Kidney (tissue), 14 donors: Measurements from ENCODE around the gene AIFM1. TPM values are rescaled to one million over a fixed set of nuclear protein-coding genes. Genes with fewer than 3 reads are reported as not detected.

Source experiments
- DNase-seq, 5 donors: peaks; one replicate each; pipeline ENCODE4 v3.0.0-alpha.2; 2013 to 2020
- FAIRE-seq: peaks from 2 replicates; lab custom pipeline; 2012; peaks lifted over from hg19 to GRCh38; lab: Jason Lieb, UNC
- H3K27ac ChIP-seq, 2 donors: one replicate each; pipeline ENCODE4 v1.7.0; 2013; ENCODE audit warnings: low read depth in 2 of 2, low read length in 2 of 2, inconsistent platforms in 1 of 2
- H3K27me3 ChIP-seq: one replicate; pipeline ENCODE4 v1.7.1; 2013; ENCODE audit warnings: low read length, inconsistent platforms; ENCODE audit not compliant: control insufficient read depth, insufficient read depth
- H3K36me3 ChIP-seq, 3 donors: one replicate each; pipeline versions ENCODE4 v1.7.0 to v1.7.1; 2013; ENCODE audit warnings: low read length in 3 of 3, control low read depth in 1 of 3, inconsistent platforms in 1 of 3; ENCODE audit not compliant: insufficient read depth in 3 of 3, control insufficient read depth in 2 of 3
- H3K4me1 ChIP-seq, 3 donors: one replicate each; pipeline versions ENCODE4 v1.7.0 to v1.7.1; 2013; ENCODE audit warnings: low read length in 3 of 3, inconsistent platforms in 1 of 3, low read depth in 1 of 3; ENCODE audit not compliant: control insufficient read depth in 2 of 3, insufficient read depth in 2 of 3
- H3K4me3 ChIP-seq, 3 donors: one replicate each; pipeline versions ENCODE4 v1.7.0 to v1.8.1; 2013; ENCODE audit warnings: low read length in 3 of 3, control low read depth in 1 of 3, inconsistent platforms in 1 of 3
- H3K9ac ChIP-seq, 3 donors: one replicate each; pipeline versions ENCODE4 v1.7.0 to v1.7.1; 2013; ENCODE audit warnings: low read length in 3 of 3, control low read depth in 1 of 3, inconsistent platforms in 1 of 3
- H3K9me3 ChIP-seq, 3 donors: one replicate each; pipeline versions ENCODE4 v1.7.0 to v1.7.1; 2013; ENCODE audit warnings: low read length in 3 of 3, control low read depth in 1 of 3, inconsistent platforms in 1 of 3; ENCODE audit not compliant: control insufficient read depth in 2 of 3, insufficient read depth in 1 of 3
- CTCF ChIP-seq: IDR thresholded peaks from 3 replicates; pipeline ENCODE4 v1.5.1; 2012; ENCODE audit warnings: mild to moderate bottlenecking, moderate library complexity, borderline replicate concordance; ENCODE audit not compliant: insufficient read depth; ENCODE audit errors: extremely low read depth
- intact Hi-C: fragments of 100-400 bp; cut with DNase I; formaldehyde crosslinking; loops from one replicate; pipeline ENCODE4 v1.11.1; 2022
- polyA plus RNA-seq: library from polyadenylated mRNA; stranded (reverse); fragments of 350-450 nt; fragmentation: Illumina TruSeq; extraction: RNeasy Lipid Tissue Mini Kit (QIAGEN cat#74804); gene quantifications from one replicate; pipeline ENCODE4 v1.2.3, GENCODE V29; 2014; ENCODE audit warnings: low read depth, low replicate concordance; ENCODE audit not compliant: insufficient read depth
- total RNA-seq: library from RNA; stranded (reverse); fragmentation: NEBNext Ultra II Directional; extraction: Animal tissue kit (Norgen Biotek cat#: 25700); gene quantifications from one replicate; pipeline ENCODE4 v1.2.1, GENCODE V29; 2021
- donor health status: control.
- donor health status: control.
- donor health status: control.
- donor health status: control.
- donor health status: control.
- donor health status: DM: yes; HTN: yes; CAD: no.
- donor health status: Normal renal cell carcinoma (clear cell type).

Gene AIFM1
- total and polyA plus RNA-seq, 2 donors from 2014 or later = 55.0 to 255 TPM

- Histone ChIP-seq H3K27ac (no peak overlapping the region), H3K9ac (no peak overlapping the region), H3K9me3 (no peaks in the 10 kb centered on the region), H3K4me1 (peaks cover 0 to 4% (median 0%) of the 10 kb centered on the region in 3 donors), H3K4me3 (peak overlapping the region; percentile 7 to 52 (median 20)), H3K36me3 (no peaks in the 10 kb centered on the region), H3K27me3 (no peaks in the 10 kb centered on the region)
- DNase-seq = peak; percentile 50 to 80 (median 55)
- FAIRE-seq = no peak
- no peak for TF ChIP-seq CTCF
- intact Hi-C loops = no loop called here
Measured at GRCh38 chrX:130170752-130171445, 5.3 kb upstream of the AIFM1 start.

GRCh38 chrX:130167040-130167439 is 1.4 kb upstream of the AIFM1 start:
- intact Hi-C loops = no loop called here
- Histone ChIP-seq H3K9ac (peak overlapping the region in 1 of 3 donors; percentile 84), H3K27ac (no peak overlapping the region), H3K36me3 (no peaks in the 10 kb centered on the region), H3K4me1 (peaks cover 0 to 2% (median 0%) of the 10 kb centered on the region in 3 donors), H3K9me3 (no peaks in the 10 kb centered on the region), H3K27me3 (no peaks in the 10 kb centered on the region), H3K4me3 (peak overlapping the region in 1 of 3 donors; percentile 84)
- FAIRE-seq (no peak), DNase-seq (no peak)
- TF ChIP-seq CTCF = no peak

GRCh38 chrX:130166503-130166777 is 799 bp upstream of the AIFM1 start:
- Histone ChIP-seq H3K27me3 (no peaks in the 10 kb centered on the region), H3K9me3 (no peaks in the 10 kb centered on the region), H3K36me3 (no peaks in the 10 kb centered on the region), H3K9ac (peak overlapping the region; percentile 43 to 84 (median 55)), H3K4me3 (peak overlapping the region; percentile 72 to 89 (median 84)), H3K4me1 (peaks cover 0 to 2% (median 0%) of the 10 kb centered on the region in 3 donors), H3K27ac (peak overlapping the region; percentile 72 to 96)
- intact Hi-C loops = no loop called here
- FAIRE-seq (no peak), DNase-seq (no peak)
- no peak for TF ChIP-seq CTCF
